HG02759 (cell line): ENCODE data around the gene OBSCN.
"Not testable (repeated sequence)": the region's sequence is repeated elsewhere in the genome, so short reads cannot be mapped to it uniquely, and the experiment has no call there.

Experiments used
- ATAC-seq: cut with Tn5 transposase; IDR thresholded peaks from one replicate; pipeline ENCODE4 v1.9.1; 2021; ENCODE audit warnings: mild to moderate bottlenecking, moderate library complexity; ENCODE audit not compliant: unreplicated experiment

Gene OBSCN

DNA sequence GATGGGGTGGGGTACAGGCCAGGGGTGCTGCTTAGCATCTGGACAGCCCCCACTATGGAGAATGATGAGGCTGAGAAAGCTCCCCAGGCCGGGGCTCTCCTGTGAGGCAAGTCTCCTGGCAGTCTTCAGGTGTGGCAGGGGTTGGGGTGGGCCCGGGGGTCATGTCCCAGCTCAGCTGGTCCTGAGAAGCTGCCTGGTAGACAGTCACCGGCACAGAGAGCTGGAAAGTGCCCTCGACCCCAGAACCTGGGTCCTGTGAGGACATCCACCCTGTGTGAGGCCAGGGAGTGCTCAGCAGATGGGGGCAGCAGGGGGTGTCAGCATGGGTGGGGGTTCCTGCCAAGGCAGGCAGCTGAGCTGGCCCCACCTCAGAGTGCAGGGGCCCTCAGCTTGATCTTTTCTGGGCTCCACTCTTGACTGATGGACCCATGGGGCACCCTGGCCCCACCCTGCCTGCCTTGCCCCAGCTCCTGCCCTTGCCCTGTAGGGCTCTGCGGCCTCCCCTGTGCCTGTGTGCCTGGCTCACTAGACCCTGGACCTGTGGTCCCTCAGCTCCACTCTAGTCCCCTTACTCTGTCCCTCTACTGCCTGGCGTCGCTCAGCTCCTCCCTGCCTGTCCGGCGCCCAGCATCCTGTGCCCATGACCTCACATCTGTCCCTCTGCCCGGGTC lies 36.5 kb upstream of the OBSCN start:
- ATAC-seq, result no peak

DNA sequence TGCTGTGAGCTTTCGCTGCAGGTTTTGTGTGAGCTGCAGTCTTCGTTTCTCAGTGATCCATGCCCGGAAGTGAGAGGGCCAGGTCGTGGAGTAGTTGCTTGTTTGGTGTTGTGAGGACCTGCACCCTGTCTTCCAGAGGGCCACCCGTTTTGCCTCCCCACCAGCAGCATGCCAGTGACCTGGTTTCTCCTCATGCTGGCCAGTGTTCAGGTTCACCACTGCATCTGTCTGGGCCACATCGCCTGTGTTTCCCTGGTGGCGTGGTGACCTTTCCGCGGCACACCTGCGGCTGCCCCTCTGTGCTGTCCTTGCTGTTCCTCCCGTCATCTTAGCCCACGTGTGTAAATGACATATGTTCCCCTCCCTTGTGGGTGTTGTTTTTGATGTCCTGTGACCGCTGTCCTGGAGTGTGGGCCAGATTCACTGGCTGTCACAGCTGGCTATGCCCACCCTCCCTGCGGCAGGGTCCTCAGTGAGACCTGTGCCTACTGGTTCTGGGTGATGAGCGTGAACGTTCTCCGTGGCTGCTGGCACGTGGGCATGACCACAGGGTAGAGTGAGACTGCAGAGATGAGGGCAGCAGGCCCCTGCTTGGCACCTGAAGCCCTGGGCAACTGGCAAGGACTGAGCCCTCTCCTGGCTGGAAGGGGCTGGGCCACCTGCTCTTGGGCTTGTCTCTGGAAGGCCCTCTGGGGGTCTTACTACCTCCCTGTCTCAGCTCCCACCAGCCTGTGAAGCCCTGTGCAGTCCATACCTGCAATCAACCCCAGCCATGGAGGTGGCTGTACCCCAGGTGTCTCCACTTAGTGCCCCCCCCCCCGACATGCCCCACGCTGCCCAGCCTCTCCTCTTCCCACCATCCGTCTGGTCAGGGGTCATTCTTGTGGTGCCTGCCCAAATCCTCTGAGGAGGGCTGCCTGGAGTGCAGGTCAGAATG lies 35.0 kb upstream of the OBSCN start:
- ATAC-seq, result no peak

DNA sequence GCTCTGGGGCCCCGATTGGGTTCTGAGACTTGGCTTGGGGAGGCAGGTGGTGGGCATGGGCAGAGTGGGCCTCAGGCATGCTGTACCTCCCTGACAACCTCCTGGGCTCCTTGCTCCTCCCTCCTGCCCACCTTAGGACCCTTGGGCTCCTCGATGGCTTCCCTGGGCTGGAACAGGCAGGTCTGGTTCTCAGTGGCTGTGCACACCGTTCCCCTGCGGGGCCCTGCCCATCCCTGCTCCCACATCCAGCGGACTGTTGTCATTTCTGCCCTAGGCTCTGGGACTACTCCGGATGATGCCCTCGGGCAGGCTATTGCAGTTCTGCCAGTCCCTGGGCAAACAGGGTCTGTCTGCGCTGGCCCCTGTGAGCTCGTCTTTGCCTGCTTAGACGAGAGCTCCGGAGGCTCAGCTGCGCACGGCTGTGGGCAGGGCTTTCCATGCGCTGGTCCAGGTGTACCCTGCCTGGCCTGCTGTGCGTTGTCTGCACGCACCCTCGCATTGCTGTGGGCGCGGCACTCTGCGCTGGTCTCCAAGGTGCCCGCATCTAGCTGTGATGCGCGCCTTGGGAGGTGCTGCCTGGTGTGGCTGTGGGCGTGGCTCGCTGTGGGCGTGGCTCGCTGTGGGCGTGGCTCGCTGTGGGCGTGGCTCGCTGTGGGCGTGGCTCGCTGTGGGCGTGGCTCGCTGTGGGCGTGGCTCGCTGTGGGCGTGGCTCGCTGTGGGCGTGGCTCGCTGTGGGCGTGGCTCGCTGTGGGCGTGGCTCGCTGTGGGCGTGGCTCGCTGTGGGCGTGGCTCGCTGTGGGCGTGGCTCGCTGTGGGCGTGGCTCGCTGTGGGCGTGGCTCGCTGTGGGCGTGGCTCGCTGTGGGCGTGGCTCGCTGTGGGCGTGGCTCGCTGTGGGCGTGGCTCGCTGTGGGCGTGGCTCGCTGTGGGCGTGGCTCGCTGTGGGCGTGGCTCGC lies 34.0 kb upstream of the OBSCN start:
- ATAC-seq, result not testable (repeated sequence)

DNA sequence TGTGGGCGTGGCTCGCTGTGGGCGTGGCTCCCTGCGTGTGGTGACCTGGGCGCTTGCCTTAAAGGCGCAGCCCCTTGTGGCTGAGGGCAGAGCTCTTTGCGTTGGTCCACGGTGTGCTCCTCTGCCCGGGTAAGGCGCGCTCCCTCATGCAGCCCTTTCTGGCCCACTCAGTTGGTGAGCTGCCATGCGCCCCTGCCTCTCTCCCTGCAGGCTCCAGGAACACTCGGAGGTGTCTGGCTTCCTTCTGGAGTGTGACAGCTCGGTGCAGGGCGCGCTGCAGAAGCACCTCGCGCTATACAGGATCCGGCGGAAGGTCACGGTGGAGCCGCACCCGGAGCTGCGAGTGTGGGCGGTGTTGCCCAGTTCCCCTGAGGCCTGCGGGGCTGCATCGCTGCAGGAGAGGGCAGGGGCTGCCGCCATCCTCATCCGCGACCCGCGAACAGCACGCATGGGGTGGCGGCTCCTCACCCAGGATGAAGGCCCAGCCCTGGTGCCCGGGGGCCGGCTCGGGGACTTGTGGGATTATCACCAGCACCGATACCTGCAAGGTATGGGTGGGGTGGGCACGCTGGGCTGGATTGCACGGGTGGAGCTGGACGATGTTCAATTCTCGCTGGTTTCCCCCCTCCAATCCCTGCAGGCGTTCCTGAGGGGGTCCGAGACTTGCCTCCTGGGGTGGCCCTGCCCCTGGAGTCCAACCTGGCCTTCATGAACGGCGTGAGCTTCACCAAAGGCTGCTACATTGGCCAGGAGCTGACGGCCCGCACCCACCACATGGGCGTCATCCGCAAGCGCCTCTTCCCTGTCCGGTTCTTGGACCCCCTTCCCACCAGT lies 33.1 kb upstream of the OBSCN start:
- no peak for ATAC-seq

DNA sequence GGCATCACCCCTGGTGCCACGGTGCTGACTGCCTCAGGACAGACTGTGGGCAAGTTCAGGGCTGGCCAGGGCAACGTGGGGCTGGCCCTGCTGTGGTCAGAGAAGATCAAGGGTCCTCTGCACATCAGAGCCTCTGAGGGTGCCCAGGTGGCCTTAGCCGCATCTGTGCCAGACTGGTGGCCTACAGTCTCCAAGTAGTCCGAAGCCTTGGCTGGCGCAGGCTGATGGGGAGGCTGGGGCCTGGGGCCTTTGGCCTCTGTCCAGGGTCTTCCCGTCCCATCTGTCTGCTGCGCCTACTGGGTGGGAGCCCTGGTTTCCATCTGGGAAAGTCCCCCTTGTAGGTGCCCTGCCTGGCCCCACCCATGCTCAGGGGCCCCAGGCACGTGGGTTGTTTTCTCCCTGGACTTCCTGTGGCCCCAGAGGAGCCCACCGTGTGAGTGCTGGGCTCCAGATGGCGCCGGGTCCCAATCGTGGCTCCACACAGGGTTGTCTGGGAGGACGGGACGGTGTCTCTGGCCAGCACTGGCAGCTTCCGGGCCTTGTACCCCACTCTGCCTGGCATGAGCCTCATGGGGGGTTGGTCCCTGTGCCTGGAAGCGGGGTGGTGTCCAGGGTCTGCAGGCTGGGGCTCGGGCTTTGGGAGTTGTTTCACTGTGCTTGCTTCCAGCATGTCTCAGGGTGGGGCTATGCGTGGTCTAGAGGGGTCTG lies 32.4 kb upstream of the OBSCN start:
- no peak for ATAC-seq

DNA sequence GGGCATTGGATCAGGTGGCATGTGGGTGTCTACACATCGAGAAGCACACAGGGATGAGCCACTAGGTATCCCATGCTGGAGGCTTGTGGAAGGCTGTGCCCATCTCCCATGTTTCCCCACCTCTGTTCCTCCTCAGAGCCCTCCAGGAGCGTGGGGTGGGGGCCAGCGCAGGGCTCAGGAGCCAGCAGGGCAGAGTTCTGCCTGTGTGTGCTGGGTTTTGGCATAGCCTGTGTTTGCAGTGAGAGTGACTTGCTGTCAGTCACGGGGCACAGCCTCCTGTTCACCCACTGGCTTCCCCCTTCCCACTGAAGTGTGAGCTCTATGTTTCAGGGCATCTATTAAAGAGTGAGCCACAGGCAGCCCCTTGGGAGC lies 31.8 kb upstream of the OBSCN start:
- ATAC-seq, result no peak

DNA sequence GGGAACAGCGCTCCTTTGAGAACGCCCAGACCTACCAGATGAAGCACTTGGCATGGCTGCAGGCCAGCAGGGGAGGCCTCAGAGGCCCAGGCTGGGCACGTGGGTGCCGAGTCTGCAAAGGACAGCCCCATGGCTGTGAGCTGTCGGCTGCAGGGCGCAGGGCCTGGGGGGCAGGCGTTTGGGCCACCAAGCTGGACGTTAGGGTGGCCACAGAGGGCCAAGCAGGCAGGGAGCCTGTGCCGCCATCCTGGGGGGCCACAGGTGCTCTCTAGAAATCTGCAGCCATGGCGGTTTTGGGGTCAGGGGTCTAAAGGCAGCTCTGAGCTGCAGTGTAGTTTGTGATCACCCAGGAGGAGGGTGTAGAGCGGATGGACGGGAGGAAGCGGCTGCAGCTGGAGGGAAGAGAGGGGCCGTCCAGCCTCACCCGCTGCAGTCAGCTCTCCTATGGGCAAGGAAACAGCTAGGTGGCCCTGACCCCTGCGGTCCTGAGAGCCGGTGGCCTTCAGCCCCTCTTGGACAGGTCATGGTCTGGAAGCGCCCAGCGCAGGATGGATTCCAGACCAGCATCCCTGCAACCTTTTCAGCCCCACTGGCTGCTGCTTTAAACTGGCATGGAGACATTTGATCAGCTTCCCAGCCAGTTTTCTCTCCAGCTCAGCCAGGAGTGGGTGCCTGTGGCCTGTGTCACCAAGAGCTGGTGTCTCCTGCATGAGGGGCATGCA lies 31.2 kb upstream of the OBSCN start:
- no peak for ATAC-seq

DNA sequence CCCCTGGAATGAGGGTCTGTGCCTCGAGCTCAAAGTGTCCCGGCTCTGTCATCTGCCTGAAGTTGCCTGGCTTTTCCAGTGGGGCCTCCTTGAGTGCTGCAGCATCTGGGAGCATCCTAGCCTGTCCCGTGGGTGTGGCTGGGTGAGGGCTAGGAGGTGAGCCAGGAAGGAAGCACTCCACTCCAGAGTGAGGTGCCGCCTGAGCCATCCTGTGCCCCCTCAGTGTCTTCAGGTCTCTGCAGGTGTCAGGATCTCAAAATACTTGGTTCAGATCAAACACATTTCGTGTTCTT lies 30.7 kb upstream of the OBSCN start:
- ATAC-seq, result no peak

DNA sequence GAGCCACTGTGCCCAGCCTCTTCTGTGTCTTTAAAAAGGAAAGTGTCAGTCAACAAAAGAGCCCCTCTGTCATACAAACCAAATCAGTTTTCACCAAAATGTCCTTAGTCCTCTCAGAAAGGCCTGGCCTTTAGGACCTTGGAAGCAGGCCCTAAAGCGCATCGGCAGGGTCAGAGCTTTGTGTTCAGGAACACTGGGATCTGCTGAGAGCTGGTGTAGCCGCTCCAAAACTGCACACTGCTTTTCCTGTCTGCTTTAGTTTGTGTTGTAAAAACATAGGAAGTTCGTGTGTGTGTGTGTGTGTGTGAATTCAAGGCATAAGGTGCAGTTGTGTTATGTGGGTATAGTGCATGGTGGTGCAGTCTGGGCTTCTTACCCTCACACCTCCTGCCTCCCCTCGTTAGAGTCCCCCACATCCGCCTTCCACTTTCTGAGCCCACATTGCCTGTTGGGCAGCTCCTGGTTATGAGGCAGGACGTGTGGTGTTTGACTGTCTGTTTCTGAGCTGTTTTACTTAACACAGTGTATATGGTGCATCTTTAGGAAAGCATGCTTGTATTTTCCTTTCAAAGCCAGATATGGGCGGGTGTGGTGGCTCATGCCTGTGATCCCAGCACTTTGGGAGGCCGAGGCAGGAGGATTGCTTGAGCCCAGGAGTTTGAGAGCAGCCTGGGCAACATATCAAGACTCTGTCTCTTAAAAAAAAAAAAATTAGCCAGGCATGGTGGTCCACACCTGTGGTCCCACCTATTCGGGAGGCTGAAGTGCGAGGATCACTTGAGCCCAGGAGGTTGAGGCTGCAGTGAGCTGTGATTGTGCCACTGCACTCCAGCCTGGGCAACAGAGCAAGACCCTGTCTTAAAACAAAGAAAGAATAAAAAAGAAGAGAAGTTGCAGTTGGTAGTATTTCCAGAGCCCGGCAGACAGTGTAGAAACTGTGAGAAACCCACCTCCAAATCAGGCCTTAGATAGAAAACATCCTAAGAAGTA lies 29.8 kb upstream of the OBSCN start:
- no peak for ATAC-seq

DNA sequence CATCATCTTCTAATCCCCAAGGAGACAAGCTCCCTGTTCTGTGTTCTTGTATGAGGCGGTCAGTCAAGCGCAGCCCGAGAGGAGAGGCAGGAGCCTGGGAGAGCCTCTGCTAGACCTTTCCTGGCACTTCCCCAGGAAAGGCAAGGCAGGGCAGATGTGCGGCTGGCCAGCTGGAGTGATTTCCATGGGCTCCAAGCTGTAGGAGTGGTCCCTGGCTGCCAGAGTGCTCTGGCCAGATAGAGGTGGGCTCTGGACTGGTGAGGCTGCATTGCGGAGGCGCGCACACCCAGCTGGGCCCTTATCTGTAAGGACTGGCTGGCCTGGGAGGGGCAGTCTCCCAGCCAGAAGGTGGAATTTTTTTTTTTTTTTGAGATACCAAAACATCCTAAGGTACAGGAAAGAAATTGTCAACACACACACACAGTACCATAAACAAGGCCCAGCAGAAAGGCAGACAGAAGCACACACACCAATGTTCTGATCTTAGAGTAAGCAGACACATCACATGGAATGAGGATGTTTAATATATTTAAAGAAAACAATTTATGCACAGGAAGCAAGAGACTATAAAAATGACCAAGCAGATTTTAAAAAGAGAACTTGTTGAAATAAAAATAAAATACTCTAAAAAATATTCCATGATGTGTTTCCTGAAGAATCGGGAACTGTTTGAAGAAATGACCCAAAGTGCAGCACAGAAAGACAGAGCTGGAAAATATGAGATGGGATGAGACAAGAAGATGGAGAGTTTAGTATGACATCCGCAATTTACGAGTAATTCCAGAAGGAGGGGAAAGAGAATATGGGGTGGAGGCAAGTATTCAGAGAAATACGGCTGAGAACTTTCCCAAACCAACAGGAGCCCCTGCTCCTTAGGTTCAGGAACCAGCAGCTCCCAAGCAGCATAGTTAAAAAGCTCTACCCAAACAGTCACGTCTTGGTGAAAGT lies 28.8 kb upstream of the OBSCN start:
- no peak for ATAC-seq

DNA sequence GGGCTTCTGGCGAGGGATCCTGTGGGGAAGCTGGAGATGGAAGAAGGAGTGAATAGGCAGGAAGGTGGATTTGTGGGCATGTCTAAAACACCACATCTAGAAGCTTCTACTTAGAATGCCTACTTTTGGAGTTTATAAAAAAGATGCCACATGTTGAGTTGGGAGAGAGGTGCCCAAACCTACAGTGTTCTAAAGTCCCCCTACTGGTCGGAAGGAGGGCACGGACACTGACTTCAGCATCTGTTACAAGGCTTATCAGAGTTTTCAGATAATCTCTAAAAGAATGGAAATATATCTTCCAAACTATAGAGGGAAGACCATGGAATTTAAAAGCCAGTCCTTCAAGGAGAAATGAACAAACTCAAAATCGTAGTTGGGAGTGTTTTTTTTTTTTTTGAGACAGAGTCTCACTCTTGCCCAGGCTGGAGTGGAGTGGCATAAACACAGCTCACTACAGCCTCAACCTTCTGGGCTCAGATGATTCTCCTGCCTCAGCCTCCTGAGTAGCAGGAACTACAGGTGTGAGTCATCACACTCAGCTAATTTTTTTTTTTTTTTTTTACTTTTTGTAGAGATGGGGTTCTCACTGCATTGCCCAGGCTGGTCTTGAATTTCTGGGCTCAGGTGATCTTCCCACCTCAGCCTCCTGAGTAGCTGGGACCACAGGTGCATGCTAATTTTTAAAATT lies 27.4 kb upstream of the OBSCN start:
- no peak for ATAC-seq

DNA sequence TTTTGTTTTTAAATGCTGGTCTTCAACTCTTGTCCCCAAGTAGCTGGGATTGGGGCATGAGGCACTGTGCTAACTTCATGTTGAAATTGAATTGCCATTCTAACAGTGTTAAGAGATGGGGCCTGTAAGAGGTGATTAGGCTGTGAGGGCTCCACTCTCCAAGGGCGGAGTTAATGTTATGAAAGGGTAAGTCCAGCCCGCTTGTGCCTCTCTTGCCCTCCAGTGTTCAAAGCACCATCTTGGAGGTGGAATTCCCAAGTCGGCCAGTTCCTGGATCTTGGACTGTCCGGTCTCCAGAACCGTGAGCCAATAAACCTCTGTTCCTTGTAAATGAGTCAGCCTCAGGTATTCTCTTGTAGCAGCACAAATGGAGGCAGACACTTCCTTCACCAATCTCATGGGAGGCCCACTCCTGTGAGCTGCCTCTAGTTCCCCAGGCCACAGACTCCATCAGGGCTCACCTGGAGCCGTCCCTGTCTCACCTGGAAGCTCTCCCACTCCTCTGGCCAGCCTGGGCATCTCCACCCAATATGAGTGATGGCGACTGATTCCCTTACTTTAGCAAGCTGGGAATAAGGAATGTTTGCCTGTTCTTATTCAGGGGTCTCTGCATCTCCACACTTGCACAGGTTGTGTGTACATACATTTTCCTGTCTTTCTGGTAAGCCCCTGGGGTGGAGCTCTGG lies 26.7 kb upstream of the OBSCN start:
- no peak for ATAC-seq

DNA sequence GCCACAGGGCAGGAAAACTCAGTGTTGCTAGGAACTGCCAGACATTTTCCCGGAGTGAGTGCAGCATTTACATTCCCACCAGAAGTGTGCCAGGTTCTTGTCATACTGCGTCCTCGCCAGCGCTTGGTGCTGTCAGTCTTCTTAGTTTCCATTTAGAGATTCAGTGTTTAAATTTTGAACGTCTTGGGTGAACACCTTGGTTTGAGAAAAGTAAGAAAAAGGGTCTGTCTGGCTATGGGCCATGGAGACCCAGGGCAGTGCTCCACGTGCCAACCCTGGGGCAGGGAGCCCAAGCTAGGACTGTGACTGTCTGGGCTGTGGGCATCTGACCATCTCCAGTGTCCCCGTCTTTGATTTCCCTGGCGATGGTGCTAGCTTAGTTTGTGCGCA lies 26.2 kb upstream of the OBSCN start:
- ATAC-seq, result no peak

DNA sequence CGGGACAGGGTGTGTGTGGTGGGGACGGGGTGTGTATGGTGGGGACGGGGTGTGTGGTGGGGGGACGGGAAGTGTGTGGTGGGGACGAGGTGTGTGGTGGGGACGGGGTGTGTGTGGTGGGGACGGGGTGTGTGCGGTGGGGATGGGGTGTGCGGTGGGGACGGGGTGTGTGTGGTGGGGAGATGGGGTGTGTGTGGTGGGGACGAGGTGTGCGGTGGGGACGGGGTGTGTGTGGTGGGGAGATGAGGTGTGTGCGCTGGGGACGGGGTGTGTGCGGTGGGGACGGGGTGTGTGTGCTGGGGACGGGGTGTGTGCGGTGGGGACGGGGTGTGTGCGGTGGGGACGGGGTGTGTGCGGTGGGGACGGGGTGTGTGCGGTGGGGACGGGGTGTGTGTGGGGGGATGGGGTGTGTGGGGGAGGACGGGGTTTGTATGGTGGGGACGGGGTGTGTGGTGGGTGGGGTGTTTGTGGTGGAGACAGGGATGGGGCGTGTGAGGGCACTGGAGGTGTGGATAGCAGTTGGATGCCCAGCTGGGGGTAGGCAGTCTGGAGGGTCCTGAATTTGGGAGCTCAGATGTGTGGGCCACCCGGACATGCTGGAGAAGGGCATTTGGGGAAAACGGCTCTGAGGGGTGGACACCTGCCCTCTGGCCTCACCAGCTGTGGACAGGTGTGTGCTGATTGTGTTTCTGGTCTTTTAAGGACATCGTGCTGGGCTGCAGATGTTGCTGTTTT lies 25.4 kb upstream of the OBSCN start:
- no peak for ATAC-seq

DNA sequence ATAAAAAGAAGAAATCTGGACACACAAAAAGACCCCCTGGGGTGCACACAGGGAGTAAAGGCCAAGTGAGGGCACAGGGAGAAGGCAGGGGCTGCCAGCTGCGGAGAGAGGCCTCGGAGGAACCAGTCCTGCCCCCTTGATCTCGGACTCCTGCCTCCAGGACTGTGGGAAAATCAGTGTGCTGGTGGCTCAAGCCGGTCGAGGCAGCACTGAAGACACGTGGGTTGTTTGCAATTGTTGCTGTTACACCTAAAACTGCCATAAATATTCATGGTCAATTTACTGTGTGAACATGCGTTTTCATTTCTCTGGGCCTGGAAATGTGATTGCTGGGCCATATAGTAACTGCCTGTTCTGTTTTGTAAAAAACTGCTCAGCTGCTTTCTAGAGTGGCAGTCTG lies 23.7 kb upstream of the OBSCN start:
- ATAC-seq, result no peak
